Measurements from ENCODE around the gene BCAS4.
"Not testable (repeated sequence)": the region's sequence is repeated elsewhere in the genome, so short reads cannot be mapped to it uniquely, and the experiment has no call there.

The BCAS4 gene

DNA sequence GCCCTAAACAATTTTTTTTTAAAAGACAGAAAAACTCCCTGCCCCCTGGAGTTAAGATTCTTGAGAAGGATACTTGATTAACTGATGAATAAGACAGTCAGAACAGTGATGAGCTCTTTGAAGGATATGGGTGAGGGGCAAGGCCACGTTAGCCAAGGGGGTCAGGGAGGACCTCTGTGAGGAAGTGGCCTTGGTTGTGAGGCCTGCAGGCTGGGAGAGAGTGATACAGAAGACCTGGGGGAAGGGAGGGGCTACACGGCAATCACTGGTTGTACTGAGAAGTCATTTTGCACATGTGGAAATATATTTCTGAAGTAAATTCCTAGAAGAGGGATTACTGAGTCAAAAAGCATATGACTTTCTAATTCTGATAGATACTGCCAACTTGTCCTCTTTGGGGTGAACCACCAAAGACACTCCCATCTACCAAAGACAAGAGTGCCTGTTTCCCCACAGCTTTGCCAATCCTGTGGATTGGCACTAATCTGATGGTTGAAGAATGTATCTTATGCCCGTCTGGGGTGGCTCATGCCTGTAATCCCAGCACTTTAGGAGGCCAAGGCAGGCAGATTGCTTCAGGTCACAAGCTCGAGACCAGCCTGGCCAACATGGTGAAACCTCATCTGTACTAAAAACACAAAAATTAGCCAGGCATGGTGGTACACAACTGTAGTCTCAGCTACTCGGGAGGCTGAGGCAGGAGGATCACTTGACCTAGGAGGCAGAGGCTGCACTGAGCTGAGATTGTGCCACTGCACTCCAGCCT lies 22.3 kb upstream of the BCAS4 start:
- DNase-seq, result no peak

- DNase-seq, result no peak
Observed at GRCh38 chr20:50774515-50774914, 20.3 kb upstream of the BCAS4 start.

GRCh38 chr20:50776122-50776817 lies 18.6 kb upstream of the BCAS4 start:
- no peak for DNase-seq

DNA sequence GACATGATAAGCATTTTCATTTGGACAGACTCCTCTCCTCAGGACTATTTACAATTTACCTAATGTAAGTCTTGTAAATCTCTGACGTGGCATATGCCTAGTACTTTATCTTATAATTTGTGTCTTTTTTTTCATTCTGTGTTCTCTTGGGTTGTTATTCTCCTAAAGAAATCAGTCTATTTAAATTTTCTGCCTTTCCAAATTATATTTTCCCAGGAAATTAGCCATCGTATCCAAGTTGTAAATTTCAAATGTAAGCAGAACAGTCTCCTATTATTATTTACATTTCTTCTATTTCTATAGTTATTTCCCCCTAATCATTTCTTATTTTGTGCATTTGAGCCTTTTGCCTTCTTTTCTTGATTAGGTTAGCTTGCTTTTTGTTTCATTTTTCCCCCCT lies 17.5 kb upstream of the BCAS4 start:
- DNase-seq, result no peak

GRCh38 chr20:50778994-50779393 lies 15.9 kb upstream of the BCAS4 start:
- DNase-seq, result not testable (repeated sequence)

DNA sequence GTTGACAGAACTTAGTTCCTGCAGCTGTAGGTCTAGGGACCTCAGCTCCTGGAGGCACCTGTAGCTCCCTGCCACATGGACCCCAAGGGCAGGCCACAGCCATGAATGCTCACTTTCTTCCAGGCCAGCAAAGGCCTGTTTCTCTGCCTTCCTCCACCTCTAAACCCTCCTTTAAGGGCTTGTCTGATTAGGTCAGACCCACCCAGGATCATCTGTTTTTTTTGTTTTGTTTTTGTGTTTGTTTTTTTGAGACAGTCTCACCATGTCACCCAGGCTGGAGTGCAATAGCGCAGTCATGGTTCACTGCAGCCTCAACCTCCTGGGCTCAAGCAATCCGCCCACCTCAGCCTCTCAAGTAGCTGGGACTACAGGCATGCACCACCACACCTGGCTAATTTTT lies 11.5 kb upstream of the BCAS4 start:
- no peak for DNase-seq

- no peak for DNase-seq
Observed at GRCh38 chr20:50783903-50784302, 11.0 kb upstream of the BCAS4 start.

- no peak for DNase-seq
Observed at GRCh38 chr20:50784464-50784863, 10.4 kb upstream of the BCAS4 start.

DNA sequence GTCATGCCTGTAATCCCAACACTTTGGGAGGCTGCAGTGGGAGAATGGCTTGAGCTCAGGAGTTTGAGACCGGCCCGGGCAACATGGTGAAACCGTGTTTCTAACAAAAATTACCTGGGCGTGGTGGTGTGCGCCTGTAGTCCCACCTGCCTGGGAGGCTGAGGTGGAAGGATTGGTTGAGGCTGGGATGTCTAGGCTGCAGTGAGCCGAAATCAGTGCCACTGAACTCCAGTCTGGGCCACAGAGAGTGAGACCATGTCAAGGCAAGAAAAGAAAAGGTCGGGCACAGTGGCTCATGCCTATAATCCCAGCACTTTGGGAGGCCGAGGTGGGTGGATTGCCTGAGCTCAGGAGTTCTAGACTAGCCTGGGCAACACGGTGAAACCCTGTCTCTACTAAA lies 8.2 kb upstream of the BCAS4 start:
- DNase-seq, result no peak

DNA sequence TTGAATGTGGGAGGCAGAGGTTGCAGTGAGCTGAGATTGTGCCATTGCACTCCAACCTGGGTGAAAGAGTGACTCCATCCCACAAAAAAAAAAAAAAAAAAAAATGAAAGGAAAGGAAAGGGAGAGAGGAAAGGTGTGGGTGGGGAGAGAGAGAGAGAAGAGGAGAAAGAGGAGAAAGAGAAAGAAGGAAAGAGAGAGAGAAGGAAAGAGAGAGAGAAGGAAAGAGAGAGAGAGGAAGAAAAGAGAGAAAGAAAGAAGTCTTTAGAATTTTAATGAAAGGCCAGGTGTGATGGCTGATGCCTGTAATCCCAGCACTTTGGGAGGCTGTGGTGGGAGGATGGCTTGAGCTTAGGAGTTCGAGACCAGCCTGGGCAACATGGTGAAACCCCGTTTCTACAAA lies 7.7 kb upstream of the BCAS4 start:
- DNase-seq, result no peak

DNA sequence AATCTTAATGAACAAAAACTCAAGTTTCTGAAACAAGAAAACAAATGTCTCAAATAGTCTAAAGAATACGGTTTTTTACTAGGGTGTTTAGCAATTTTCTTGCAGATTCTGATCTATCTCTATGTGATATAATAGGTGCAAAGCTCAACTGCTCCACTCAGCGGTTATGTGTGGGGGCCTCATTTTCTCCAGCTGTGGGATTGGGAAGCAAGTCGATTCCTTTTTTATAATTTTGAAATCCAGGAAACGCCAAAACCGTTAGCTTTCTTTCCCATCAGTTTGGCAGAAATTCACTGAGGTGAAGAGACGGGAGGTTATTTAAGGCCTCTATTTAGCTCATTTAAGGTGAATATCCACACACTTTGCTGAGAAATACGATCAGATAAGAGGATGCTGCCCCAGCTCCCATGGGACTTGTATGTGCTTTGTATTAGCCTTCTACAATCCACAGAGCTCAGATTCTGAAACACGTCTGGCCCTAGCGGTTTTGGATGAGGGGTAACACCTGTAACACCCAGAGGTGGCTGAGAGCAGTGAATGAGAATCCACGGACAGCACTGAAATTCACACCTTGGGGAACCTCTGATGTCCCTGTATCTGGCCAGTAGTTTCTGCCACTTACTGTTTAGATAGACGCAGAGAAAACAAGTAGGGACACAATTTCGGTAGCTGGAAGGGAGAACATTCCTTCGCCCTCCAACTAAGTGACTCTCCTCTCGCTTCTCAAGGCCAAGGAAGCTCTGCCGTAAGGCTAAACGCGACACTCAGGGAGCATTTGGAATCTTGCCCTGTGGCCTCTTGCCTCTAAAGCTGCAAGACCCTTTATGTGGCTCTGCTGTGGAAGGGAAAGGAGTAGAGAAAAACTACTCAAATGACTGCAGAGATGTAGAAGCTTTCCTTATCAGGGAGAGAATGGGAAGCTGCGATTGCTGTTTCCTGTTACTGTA lies 6.5 kb upstream of the BCAS4 start:
- no peak for DNase-seq

GRCh38 chr20:50789968-50790650 lies 4.8 kb upstream of the BCAS4 start:
- DNase-seq, result no peak

DNA sequence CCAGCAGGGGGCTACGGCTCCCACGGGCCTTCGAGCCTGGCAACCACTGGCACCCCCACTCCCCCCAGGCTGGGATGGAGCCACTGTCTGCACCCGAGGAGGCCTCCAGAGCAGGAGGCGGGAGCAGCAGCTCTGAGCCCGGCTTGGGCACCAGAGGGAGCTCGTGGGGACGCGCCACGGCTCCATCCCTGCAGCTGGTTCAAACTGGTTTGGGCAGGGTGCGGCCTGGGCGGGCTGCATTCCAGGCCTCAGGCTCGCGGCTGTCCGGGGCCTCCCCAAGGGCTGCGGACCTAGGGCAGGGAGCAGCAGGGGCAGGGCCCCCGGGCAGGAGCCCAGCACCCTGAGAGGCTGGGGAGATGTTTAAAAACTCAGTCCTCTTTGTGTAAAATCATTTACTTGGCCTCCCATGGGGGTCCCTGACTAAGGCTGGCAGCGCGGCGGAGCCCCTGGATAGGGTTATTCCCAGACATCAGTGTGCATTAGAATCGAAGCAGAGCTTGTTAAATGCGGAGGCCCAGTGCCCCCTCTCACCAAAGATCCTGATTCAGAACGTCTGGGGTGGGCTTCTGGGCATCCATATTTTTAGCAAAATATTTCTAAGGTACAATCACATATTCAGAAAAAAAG lies 4.1 kb upstream of the BCAS4 start:
- peak; percentile 79 for DNase-seq

DNA sequence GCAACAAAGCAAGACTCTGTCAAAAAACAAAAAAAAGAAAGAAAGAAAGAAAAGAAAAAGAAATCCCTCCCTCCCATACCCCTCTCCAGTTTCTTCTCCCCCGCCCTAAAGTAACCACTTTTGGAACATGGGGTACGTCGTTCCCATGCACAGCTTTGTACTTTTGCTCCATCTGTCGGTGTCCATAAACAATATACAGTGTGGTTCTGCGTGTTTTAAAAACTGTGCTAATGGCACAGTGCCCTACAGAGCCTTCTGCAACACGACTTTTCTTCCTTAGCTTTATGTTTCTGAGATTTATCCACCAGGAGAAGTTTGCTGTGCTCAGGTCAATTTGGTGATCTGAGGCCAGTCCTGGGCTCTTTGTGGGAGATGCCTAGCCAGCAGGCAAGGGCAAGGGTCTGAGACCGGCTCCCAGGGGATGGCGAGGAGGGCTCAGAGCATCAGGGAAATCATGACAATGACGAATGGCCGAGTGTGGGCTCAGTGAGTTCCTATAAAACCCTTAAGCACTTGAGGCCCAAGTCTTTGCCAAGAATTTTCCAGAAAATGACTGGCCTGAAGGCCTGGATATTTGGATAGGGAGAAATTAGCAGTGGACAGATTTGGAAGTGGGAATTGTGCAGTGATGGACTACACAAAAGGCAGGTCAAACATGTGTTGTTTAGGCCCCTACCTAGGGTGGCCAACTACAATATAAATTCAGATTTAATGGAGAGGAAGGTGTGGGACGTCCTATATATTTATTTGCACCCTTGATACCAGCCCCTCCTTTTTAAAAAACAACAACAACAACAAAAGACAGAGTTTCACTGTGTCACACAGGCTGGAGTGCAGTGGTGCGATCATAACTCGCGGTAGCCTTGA lies 1.9 kb upstream of the BCAS4 start:
- no peak for DNase-seq

GRCh38 chr20:50793575-50794016 lies 1.3 kb upstream of the BCAS4 start:
- DNase-seq, result peak; percentile 54

DNA sequence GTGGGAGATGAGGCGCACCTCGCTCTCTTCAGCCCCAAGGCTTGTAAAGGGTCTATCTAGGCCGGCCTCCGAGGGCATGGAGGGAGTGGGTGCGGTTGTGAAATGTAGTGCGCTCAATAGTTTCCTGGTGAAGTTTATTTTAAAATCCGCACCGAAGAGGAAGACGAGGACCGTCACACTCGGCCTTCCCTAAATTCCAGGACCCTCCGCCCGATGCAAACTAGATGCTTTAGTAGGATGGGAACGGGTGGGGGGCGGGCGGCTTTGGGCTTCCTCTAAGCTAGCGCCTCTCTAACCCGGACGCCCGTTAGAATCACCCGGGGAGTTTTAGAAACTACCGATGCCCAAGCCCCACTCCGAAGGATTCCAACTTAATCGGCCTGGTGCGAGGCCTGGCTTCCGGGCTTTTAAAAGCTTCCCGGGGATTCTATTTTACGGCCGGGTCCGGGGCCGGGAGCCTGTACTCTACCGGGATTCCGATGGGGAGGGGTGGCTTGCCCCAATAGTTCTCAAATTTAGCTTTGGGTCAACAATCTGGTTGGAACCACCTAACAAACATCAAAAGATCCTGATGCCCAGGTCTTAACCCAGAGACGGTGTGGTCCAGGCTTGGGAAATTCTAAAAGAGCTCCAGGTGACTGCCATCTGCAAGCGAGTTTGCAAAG lies 548 bp upstream of the BCAS4 start:
- no peak for DNase-seq

- DNase-seq, result no peak
Observed at GRCh38 chr20:50797142-50797541, 2.3 kb downstream of the BCAS4 start.

- no peak for DNase-seq
Observed at GRCh38 chr20:50798650-50799049, 3.8 kb downstream of the BCAS4 start.

- DNase-seq, result no peak
Observed at GRCh38 chr20:50799176-50799889, 4.5 kb downstream of the BCAS4 start.

Data from CD4-positive, alpha-beta T cell treated with Interleukin-17A for 1 hour (primary cell).